Sigmoid colon (tissue), 4 donors: ENCODE results near the gene POLD1.

Experiments
- EP300 ChIP-seq, 4 donors: sonication (generic); formaldehyde crosslinking; IDR thresholded peaks; one replicate each; pipeline ENCODE4 v1.6.1; 2017; ENCODE audit warnings: antibody characterized with exemption in 4 of 4
- POLR2AphosphoS5 ChIP-seq, 4 donors: sonication (generic); formaldehyde crosslinking; IDR thresholded peaks; one replicate each; pipeline ENCODE4 v1.6.1; 2017; ENCODE audit warnings: antibody characterized with exemption in 4 of 4

DNA sequence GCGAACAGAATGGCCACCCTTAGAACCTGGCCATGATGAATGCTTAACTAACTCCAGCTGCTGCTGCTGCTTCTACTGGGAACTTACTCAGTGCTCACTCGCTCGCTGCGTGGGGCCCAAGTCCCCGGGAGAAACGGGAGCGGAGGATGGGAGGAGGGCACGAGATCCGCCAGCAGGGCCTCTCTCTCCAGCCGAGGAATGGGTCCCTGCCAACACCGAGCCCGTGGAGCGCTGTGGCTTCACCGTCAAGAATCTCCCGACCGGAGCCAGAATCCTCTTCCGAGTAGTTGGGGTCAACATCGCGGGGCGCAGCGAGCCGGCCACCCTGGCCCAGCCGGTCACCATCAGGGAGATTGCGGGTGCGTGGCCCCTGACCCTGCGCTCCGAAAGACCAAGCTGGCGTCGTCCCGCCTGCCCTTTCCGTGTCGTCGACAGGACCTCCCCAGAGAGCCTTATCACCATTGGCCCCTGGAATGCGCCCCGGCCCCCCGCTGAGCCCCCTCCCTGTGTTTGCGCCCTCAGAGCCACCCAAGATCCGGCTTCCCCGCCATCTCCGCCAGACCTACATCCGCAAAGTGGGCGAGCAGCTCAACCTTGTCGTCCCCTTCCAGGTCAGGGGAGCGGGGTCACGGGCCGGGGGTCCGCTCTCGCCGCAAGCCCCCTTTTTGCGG, 74.4 kb downstream of the POLD1 start:
- TF ChIP-seq POLR2AphosphoS5 (IDR thresholded peaks at IDR 0.05) (no peak), EP300 (IDR thresholded peaks at IDR 0.05) (no peak)
